GM18951 (cell line): Measurements from ENCODE around the gene ZNF77.

Experiments
- POLR2A ChIP-seq: IDR thresholded peaks from 4 replicates; pipeline ENCODE4 v1.6.1; 2011; ENCODE audit warnings: mild to moderate bottlenecking; ENCODE audit not compliant: insufficient read length, insufficient read depth; ENCODE audit errors: extremely low read depth
- in situ Hi-C: fragments of 300-500 bp; cut with MboI; formaldehyde crosslinking; loops from one replicate; pipeline ENCODE4 v1.12.0; 2022; ENCODE audit warnings: low sequenced_read_pairs, mixed read lengths, inconsistent platforms; ENCODE audit not compliant: unreplicated experiment

ZNF77 gene

DNA sequence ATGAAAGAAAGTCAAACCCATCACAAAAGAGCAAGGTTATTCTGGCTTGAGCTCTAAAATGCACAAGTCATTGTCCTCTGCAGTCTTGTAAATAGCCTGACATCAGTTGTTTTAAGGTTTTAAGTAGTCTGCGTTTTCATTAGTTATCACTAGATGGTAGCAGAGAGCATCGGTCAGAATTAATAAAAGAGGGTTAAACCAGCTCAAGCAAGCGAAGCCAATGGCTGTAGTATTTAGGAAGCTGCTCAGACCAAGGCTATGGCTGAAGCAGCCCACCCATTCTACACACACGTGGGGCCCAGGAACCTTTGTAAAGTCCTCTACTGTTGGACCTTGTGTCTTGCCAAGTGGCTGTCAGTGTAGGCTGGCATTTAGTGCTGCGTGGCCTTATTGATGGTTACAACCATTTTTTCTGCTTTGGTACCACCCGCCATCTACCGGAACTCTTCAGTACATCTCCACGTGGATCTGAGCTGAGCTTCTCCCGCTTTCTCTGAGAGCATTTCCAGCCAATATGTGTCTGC lies 57.3 kb downstream of the ZNF77 start:
- in situ Hi-C loops: no loop called here
- no peak for TF ChIP-seq POLR2A

- no peak for TF ChIP-seq POLR2A
- in situ Hi-C loops: no loop called here
Observed at GRCh38 chr19:2885736-2886135, 59.0 kb downstream of the ZNF77 start.

DNA sequence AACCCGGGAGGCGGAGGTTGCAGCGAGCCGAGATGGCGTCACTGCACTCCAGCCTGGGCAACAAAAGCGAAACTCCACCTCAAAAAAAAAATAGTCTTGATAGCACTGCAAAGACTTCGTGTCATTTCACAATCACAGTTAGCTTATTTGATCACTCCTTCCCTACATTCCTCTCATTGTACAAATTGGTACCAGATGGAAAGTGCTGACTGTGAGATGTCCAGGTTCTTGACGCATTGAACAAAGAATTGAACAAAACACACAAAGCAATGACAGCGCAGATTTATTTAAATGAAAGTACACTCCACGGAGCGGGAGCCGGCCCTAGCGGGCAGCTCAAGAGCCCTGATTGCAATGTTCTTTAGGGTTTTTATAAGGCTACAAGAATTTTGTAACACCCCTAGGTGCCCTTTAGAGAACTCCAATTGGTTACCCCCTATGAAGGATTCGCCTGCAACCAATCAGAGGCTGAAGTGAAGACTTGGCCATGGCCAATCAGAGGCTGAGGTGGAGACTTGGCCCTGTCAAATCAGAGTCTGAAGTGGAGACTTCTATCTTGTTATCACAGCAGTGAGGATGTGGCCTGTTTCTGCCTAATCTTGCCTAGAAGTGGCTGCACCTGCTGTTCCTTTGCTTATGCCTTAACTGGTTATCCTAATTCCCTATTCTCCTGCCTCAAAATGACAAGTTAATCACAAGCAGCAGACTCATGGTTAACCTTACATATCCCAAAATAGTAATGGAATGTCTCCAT lies 60.9 kb downstream of the ZNF77 start:
- in situ Hi-C loops: no loop called here
- TF ChIP-seq POLR2A: no peak
